MM.1S (cell line): Measurements from ENCODE around the gene PASK.

ENCODE experiments used
- DNase-seq: peaks from one replicate; pipeline ENCODE4 v3.0.0-alpha.2; 2015
- H2AFZ ChIP-seq: fragments of 300-600 bp; sonication (generic); 2 replicates; pipeline ENCODE4 v1.6.0; 2016; ENCODE audit warnings: antibody characterized with exemption, low read length
- H3F3A ChIP-seq: fragments of 300-600 bp; sonication (generic); 2 replicates; pipeline ENCODE4 v1.6.1; 2016; ENCODE audit warnings: mild to moderate bottlenecking, antibody characterized with exemption, low read length, moderate library complexity, mixed read lengths; ENCODE audit not compliant: insufficient read depth
- H3K27ac ChIP-seq: fragments of 300-600 bp; sonication (generic); 2 replicates; pipeline ENCODE4 v1.5.1; 2016; ENCODE audit warnings: mild to moderate bottlenecking, low read length
- H3K27me3 ChIP-seq: fragments of 300-600 bp; sonication (generic); replicated peaks from 2 replicates; pipeline ENCODE4 v1.6.0; 2016; ENCODE audit warnings: low read length; ENCODE audit not compliant: insufficient read depth
- H3K36me3 ChIP-seq: fragments of 300-600 bp; sonication (generic); replicated peaks from 2 replicates; pipeline ENCODE4 v1.6.1; 2016; ENCODE audit warnings: mild to moderate bottlenecking, low read length, mixed read lengths; ENCODE audit not compliant: insufficient read depth
- H3K4me1 ChIP-seq: fragments of 300-600 bp; sonication (generic); 2 replicates; pipeline ENCODE4 v1.6.1; 2016; ENCODE audit warnings: low read length, mixed read lengths
- H3K4me2 ChIP-seq: fragments of 300-600 bp; sonication (generic); 2 replicates; pipeline ENCODE4 v1.6.0; 2016; ENCODE audit warnings: low read depth, low read length
- H3K4me3 ChIP-seq: fragments of 300-600 bp; sonication (generic); 2 replicates; pipeline ENCODE4 v1.5.1; 2016; ENCODE audit warnings: low read length, mixed read lengths
- H3K79me2 ChIP-seq: fragments of 300-600 bp; sonication (generic); 2 replicates; pipeline ENCODE4 v1.6.1; 2016; ENCODE audit warnings: mixed run types, low read length, mixed read lengths
- H3K9ac ChIP-seq: fragments of 300-600 bp; sonication (generic); 2 replicates; pipeline ENCODE4 v1.6.1; 2016; ENCODE audit warnings: low read length, mixed read lengths
- H3K9me2 ChIP-seq: fragments of 300-600 bp; sonication (generic); replicated peaks from 2 replicates; pipeline ENCODE4 v1.6.1; 2016; ENCODE audit warnings: mild to moderate bottlenecking, low read length, mixed read lengths; ENCODE audit not compliant: insufficient read depth
- H3K9me3 ChIP-seq: fragments of 300-600 bp; sonication (generic); replicated peaks from 2 replicates; pipeline ENCODE4 v1.6.1; 2016; ENCODE audit warnings: mild to moderate bottlenecking, low read length, mixed read lengths; ENCODE audit not compliant: insufficient read depth
- H4K20me1 ChIP-seq: fragments of 300-600 bp; sonication (generic); 2 replicates; pipeline ENCODE4 v1.6.1; 2016; ENCODE audit warnings: mild to moderate bottlenecking, low read length, moderate library complexity, mixed read lengths; ENCODE audit not compliant: insufficient read depth
- CTCF ChIP-seq: fragments of 300-600 bp; sonication (generic); IDR thresholded peaks from 2 replicates; pipeline ENCODE4 v1.5.1; 2016; ENCODE audit warnings: antibody characterized with exemption, low read length, mixed read lengths
- EZH2 ChIP-seq: fragments of 300-600 bp; sonication (generic); optimal IDR thresholded peaks from 2 replicates; pipeline ENCODE3; 2017; ENCODE audit warnings: low read depth, mild to moderate bottlenecking, antibody characterized with exemption, low read length, mixed read lengths
- EZH2phosphoT487 ChIP-seq: fragments of 300-600 bp; sonication (generic); IDR thresholded peaks from 2 replicates; pipeline ENCODE4 v1.6.1; 2018; ENCODE audit warnings: antibody characterized with exemption, low read length

PASK gene

GRCh38 chr2:241179899-241180298 is 30.6 kb upstream of the PASK start:
- H3K27me3 ChIP-seq: no peaks in the 10 kb centered on the region
- no peaks in the 10 kb centered on the region for H3K9me3 ChIP-seq
- no peaks in the 10 kb centered on the region for H3F3A ChIP-seq
- TF ChIP-seq CTCF (no peak), EZH2phosphoT487 (no peak), EZH2 (no peak)
- no peak overlapping the region for H3K27ac ChIP-seq
- H3K9me2 ChIP-seq: no peaks in the 10 kb centered on the region
- H3K4me2 ChIP-seq: no peak overlapping the region
- no peaks in the 10 kb centered on the region for H3K36me3 ChIP-seq
- no peak overlapping the region for H3K4me3 ChIP-seq
- DNase-seq: no peak
- H2AFZ ChIP-seq: no peak overlapping the region
- H3K4me1 ChIP-seq: no peaks in the 10 kb centered on the region
- H4K20me1 ChIP-seq: no peaks in the 10 kb centered on the region
- no peak overlapping the region for H3K9ac ChIP-seq
- H3K79me2 ChIP-seq: no peaks in the 10 kb centered on the region

- Histone ChIP-seq H2AFZ (no peak overlapping the region), H3K9me3 (no peaks in the 10 kb centered on the region), H3K27ac (no peak overlapping the region), H3K9ac (no peak overlapping the region), H3F3A (no peaks in the 10 kb centered on the region), H3K79me2 (no peaks in the 10 kb centered on the region), H3K36me3 (no peaks in the 10 kb centered on the region), H3K4me2 (no peak overlapping the region), H3K27me3 (no peaks in the 10 kb centered on the region), H4K20me1 (no peaks in the 10 kb centered on the region), H3K9me2 (no peaks in the 10 kb centered on the region), H3K4me1 (no peaks in the 10 kb centered on the region), H3K4me3 (no peak overlapping the region)
- no peak for DNase-seq
- no peak for TF ChIP-seq CTCF
- TF ChIP-seq EZH2phosphoT487: no peak
- no peak for TF ChIP-seq EZH2
These were observed 29.7 kb upstream of the PASK start for GRCh38 chr2:241178961-241179360.

GRCh38 chr2:241177526-241178334 is 28.5 kb upstream of the PASK start:
- DNase-seq: no peak
- Histone ChIP-seq H3K4me1 (no peaks in the 10 kb centered on the region), H3K9me2 (no peaks in the 10 kb centered on the region), H3K9ac (no peak overlapping the region), H3K9me3 (no peaks in the 10 kb centered on the region), H3K27me3 (no peaks in the 10 kb centered on the region), H3K4me3 (no peak overlapping the region), H4K20me1 (no peaks in the 10 kb centered on the region), H3K4me2 (no peak overlapping the region), H3K36me3 (no peaks in the 10 kb centered on the region), H3K27ac (no peak overlapping the region), H2AFZ (no peak overlapping the region), H3K79me2 (no peaks in the 10 kb centered on the region), H3F3A (no peaks in the 10 kb centered on the region)
- no peak for TF ChIP-seq EZH2phosphoT487
- TF ChIP-seq EZH2: no peak
- TF ChIP-seq CTCF: no peak
